ENCODE data around the gene ZNF584. TPM values are rescaled to one million over a fixed set of nuclear protein-coding genes. Genes with fewer than 3 reads are reported as not detected.
A peak's percentile ranks its signal among the peaks of the same experiment; 100 is the strongest.
"Not testable (repeated sequence)": the region's sequence is repeated elsewhere in the genome, so short reads cannot be mapped to it uniquely, and the experiment has no call there.

ZNF584 gene
- total RNA-seq = 11.3 TPM

DNA sequence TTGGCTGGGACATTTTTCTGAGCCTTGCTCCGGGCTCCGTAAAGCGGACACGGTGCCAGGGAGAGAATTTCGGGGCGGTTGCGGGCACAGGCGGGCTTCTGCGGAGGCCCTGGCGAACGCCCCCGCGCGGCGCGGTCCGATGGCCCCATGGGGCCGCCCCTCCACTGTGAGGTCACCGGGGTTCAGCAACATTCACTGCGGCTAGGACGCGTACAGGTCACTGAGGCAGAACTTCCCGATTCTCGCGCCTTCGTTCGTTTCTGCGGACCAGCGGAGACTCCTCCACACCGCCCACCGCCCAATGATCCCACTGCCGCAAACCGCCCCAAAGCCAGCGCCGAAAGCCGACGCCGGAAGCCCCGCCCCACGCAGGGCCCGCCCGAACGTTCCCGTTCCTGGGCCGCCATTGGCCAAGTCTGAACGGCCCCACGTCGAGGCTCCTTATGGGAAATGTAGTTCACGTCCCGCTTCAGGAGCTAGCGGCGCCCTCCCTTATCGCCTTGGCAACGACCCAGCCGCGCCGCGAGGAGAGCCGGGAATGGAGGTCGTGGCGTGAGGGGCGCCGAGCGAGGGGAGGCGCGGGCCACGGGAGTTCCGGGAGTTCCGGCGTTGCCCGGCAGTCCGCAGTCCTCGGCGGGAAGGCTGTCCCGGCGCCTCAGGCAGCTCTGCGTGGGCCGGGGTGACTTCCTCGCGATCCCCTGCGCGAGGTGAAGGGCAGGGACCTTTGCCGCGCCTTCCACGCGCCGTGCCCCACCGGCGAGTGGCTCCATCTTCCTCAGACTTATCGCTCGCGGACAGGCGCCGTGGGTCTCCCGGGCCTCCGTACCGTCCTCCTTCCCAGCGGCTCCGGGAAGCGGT, at the start of gene ZNF584:
Gene ZNF584, plus strand, starts transcription at position 498 of the 858 bp plus-strand sequence. CDS start 499 bp downstream, outside the sequence.
- peak; percentile 77 to 95 (median 95) for DNase-seq (ENCODE audit: low read depth in 2 of 3, low spot score in 2 of 3)

DNA sequence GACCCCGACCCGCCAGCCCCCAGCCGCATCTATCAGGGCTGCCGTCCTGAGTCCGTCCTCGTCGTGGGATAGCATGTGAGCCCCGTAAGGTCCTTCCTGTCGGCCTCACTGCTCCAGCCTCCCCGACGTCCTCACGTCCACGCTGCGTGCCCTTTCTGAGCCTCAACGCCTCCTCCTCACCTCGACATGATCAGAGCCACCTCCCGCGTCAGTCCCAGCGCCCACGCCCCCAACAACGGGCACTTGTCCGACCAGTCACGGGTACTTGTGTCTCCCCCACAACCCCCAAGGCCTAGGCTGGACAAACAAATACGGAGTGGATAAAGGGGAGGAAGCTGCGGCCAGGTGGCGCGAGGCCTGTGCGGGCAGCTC, 46.6 kb upstream of the ZNF584 start:
- no peak for DNase-seq (ENCODE audit: low read depth in 2 of 3, low spot score in 2 of 3)

DNA sequence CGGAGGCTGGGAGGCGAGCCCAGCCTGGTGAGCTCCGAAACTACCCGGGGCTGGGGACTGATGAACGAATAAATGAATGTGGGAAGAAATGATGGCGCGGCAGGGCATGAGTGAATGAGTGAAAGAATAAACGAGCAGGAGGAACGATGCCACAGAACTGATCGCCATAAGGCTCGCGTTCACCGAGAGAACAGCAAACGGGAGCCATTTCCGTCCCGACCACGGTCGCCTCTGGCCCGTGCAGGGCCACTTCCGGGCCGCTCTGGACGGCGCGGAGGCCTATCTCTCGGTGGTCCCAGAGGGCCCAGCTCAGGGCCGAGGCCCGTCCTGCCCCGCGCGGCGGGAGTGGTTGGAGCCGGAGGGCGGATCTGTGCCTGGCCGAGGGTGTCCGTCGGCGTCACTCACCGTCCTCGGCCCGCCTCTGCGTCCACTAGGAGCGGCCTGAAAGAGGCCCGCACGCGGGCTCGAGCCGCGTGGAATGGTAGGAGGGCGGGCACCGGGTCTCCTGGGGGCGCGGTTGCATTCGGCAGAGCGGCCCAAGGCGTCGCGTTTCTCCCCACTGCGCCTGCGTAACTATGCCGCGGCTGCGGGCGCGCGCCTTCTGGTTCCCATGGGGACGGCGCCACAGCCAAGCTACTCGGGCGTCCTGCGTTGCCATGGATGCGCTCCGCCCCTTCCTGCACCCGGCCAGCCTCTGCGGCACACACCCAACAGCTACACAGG, 46.0 kb upstream of the ZNF584 start, which contains the start of gene ZNF497:
Gene ZNF497, minus strand, starts transcription at position 480 of the 723 bp plus-strand sequence. CDS start 5,116 bp downstream, outside the sequence.
- DNase-seq (ENCODE audit: low read depth in 2 of 3, low spot score in 2 of 3) = peak; percentile 94 to 96 (median 94)

DNA sequence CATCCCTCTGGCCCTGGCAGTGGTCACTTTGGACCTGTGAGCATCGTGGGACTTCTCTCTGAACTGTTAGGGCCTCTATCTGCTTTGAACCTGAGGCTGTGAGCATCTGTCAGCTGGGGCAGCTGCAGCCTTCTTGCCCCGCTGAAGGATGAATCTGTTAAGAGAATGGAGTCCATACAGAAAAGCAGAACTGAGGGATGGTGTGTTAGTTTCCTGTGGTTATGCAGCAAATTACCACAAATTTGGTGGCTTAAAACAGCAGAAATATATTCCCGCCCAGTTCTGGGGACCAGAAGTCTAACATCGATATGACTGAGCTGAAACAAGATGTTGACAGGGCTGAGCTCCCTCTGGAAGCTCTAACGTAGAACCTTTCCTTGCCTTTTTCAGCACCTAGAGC, 44.3 kb upstream of the ZNF584 start:
- peak in 2 of 3 donors; percentile 73 to 86 for DNase-seq (ENCODE audit: low read depth in 2 of 3, low spot score in 2 of 3)

DNA sequence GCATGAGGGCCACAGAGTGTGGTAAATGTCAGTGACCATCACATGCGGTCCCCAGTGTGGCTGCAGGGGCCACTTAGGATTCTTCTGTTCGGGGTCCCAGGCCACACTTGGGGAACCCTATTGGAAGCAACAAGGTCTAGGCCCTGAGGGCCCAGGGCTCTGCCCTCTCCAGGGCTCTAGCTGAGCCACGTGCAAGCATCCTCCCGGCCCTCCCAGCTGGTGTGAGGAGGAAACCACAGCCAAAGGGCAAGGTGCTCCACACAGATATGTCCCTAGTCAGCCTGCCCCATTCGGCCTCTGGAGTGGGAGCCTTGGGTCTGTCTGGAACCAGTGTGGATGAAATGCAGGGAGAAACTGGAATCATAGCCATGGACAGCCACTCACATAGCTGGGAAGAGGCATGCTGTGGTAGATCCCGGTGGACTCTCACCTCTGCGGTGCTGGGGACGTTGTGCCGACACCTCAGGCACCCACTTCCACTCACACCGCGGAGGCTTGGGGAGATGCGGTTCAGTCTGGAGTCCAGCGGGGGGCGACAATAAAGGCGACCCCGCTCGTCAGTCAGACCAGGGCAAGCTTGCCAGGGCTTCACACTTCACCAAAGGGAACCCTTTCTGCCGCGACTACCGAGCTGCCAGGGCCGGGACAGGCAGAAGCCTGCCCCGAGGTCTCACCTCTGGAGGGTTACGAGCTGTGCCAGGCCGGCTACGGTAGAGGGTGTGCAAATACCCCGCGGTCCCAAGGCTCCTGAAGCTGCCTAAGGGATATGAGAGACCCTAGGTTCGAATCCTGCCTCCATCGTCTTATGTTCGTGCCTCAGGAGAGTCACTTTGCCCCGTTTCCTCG, 41.6 kb upstream of the ZNF584 start:
- DNase-seq (ENCODE audit: low read depth in 2 of 3, low spot score in 2 of 3) = no peak

DNA sequence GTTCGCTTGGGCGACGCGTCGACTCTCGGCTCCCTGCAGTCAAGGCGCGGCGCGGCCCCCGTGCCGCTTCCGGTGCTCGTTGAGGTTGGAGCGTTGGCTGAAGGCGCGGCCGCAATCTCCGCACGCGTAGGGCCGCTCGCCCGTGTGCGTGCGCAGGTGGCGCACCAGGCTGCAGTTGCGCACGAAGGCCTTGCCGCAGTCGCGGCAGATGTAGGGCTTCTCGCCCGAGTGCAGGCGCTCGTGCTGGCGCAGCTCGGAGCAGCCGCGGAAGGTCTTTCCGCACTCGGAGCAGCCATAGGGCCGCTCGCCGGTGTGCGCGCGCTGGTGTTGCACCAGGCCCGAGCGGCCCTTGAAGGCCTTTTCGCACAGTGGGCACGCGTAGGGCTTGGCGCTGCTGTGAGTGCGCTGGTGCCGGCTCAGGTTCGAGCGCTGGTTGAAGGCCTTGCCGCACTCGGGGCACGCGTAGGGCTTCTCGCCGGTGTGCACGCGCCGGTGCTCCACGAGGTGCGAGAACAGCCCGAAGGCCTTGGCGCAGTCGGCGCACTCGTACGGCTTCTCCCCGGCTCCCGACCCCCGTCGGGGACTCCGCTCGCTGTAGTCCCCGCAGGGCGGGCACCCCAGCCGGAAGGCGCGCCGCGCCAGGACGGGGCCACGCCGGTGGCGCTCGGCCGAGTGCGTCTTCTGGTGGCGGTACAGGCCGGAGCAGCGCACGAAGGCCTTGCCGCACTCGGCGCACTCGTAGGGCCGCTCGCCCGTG, 40.6 kb upstream of the ZNF584 start:
- no peak for DNase-seq (ENCODE audit: low read depth in 2 of 3, low spot score in 2 of 3)

DNA sequence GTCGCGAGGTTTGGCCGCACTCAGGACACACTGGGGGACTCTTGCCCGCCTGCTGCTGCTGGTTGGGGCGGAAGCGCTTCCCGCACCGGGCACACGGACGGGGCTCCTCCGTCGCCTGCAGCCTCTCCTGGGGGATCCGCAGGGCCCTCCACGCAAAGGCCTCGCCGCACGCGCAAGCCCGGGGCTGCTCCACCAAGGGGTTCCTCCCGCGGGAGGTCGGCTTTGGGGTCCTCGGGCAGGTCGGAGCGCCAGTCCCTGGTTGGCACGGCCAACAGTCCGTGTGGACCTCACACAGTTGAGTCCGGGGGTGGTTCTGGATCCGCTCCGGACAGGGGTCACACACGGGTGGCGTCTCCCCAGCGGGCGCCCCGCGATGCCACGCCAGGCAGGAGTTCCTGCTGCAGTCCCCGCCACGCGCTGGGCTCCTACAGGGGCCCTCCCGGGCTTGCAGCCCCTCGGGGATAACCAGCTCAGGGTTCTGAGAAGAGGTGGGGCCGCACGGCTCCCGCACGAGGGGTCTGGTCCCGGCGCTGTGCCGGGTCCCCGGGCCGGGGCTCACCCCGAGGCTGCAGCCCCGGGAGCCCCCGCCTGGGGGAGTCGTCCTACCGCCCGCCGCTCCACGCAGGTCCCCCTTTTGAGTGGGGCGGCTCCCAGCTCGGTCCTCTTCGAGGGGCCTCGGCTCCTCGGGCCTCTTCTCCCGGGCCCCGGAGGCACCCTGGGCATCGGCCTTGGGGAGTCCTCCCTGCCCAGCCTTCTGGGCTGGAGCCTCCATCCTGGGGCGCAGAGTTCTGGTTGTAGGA, 39.7 kb upstream of the ZNF584 start:
- DNase-seq (ENCODE audit: low read depth in 2 of 3, low spot score in 2 of 3) = no peak

DNA sequence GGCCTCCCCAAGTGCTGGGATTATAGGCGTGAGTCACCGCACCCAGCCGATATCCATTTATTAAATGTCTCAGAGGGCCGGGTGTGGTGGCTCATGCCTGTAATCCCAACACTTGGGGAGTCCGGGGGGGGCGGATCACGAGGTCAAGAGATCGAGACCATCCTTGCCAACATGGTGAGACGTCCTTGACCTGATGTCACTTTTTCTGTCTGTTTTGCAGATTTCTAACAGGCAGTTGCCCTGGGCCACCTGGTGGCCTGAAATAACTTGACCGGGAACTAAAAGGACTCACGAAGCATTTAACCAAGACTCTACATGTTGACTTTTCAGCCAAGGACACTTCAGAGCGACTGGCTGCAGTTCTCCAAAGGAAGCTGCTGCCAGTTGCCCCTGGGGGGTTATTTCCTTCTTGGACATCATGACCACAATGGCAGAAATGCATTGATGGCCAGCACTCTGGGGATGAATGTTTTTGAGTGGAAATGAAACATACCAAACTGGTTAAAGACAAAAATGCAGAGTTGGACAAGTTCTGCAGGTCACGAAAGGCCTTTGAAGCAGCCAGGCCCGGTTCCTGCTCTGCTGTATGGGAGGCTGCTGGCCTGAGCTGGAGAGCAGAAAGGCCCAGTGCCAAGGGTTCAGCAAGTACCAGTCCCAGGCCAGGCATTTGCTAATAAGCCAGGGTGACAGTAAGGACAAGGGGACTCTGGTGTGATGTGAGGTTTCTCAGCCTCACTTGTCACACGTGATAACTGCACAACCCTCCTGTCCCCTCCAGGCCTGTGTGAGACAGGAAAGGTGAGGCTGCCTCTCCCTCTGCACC, 35.9 kb upstream of the ZNF584 start:
- DNase-seq (ENCODE audit: low read depth in 2 of 3, low spot score in 2 of 3) = no peak

DNA sequence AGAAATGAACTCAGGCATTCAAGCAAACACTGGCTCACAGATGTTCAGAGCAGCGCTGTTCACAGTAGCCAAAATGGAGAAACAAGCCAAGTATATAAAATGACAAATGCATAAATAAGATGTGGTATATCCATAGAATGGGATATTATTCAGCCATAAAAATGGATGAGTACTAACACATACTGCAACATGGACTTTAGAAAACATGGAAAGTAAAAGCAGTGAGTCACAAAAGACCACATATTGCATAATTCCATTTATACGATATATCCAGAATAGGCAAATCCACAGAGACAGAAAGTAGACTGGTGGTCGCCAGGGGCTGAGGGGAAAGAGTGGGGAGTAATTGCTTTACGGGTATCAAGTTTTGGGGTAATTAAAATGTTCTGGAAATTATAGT, 34.2 kb upstream of the ZNF584 start:
- DNase-seq (ENCODE audit: low read depth in 2 of 3, low spot score in 2 of 3) = no peak

DNA sequence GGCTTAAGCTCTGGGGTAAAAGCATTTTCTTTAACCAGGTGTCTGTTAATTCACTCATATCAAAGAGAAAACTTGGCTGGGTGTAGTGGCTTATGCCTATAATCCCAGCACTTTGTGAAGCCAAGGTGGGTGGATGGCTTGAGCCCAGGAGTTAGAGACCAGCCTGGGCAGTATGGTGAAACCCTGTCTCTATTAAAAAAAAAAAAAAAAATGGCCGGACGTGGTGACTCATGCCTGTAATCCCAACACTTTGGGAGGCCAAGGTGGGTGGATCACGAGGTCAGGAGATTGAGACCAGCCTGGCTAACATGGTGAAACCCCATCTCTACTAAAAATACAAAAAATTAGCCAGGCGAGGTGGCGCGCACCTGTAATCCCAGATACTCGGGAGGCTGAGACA, 31.7 kb upstream of the ZNF584 start:
- not testable (repeated sequence) for DNase-seq (ENCODE audit: low read depth in 2 of 3, low spot score in 2 of 3)

DNA sequence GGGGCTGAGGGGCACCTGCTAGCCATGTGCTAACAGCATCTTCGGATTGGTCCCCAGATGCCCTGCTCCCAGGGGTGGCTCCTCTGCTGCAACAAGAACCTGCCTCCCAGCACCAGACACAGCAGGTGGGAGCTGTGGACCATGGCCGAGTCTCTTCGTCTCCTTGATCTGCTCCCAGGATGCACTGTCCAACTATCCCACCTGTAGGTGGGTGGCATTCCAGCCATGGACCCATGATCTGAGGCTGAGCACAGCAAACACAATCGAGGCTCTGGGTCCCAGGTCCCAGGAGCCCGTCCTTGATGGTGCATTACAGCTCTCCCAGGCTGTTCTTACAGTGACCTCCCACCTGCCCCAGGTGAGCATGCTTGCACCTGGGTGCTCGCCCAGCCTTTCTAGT, 29.2 kb upstream of the ZNF584 start:
- no peak for DNase-seq (ENCODE audit: low read depth in 2 of 3, low spot score in 2 of 3)

DNA sequence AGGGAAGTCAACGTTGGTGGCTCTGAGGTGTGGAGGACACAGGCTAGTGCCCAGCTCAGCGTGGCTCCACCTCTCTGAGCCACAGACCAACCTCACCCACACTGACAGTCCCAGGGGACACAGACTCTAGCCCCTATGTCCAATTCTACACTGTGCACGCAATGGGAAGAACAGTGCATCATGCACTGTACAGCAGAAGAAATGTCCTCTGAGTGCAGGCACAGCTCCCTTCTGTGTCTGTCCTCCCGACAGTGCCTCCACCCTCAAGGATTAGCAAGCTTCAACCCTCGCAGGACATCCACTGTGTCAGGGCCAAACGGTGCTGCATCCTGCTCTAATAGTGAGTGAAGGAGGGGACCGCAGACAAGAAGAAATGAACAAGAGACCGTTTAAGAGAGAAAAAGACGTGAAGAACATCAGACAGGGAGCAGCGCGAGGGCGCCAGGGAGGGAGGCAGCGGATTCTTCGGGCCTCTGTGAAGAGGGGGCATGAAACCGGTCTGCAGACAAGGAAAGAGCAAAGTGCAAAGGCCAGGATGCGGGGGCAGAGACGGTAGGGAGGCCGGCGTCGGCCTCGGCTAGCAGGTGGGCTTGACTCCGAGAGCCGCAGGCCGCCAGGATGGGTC, 28.3 kb upstream of the ZNF584 start:
- DNase-seq (ENCODE audit: low read depth in 2 of 3, low spot score in 2 of 3) = no peak

DNA sequence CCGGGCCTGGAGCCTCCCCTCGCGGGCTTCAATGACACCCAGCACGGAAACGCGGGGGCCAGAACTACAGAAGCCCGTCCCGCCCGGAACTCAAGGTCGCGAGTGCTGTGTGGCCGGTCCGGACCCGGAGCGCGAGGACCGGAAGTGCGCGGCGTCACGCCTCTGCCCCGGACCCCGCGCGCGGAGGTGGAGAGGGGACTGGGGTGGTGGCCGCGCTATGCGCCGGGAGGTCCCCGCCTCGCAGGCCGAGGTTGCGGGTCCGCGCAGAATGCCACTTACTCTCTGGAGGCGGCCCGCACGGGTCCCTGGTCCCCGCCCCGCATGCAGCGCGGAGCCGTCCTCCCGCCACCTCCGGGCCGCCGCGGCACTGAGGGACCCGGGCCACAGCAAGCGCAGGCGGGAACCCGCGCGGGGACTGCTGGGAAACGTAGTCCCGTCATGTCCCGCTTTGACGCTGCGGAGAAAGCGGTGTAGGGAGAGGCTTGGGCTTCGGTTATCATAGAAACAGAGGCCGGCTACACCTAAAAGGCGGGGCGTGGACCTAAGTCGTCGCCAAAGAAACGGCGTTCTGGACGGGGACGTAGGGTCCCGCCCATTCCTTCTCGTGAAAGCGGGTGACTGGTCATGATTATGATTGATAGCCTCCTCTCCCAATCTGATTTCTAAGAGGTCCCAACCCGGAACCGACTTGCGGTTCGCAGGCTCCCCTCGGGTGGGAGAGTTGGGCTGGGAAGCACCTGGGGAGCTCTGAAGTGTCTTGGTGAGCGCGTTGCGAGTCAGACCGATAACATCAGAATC, 27.6 kb upstream of the ZNF584 start, which contains the start of gene ZNF837:
Gene ZNF837, minus strand, starts transcription at position 369 of the 798 bp plus-strand sequence. CDS start 11,698 bp downstream, outside the sequence.
- peak; percentile 95 to 100 (median 100) for DNase-seq (ENCODE audit: low read depth in 2 of 3, low spot score in 2 of 3)

DNA sequence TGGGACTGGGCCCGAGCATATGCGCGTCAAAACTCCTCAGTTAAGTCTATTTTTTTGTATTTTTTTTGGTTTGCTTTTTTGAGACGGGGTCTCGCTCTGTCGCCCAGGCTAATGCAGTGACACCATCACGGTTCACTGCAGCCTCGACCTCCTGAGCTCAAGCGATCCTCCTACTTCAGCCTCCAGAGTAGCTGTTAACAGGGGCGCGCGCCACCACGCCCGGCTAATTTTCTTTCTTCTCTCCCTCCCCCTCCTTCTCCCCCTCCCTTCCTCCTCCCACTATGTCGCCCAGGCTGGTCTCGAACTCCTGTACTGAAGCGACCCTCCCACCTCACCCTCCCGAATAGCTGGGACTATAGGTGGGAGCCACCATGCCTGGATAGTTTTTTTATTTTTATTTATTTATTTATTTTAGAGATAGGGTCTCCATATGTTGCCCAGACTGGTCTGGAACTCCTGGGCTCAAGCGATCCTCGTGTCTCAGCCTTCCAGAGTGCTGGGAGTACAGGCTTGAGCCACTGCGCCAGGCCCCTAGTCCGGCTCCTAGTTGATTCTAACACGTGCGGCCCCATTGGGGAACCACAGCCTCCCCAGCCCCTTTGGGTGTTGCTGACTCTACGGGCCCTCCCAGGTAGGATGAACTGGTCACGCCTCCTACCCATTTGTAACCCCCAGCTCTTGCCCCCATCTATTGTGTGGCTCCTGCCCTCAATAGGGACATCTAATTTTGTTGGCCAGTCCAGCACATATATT, 26.8 kb upstream of the ZNF584 start:
- DNase-seq (ENCODE audit: low read depth in 2 of 3, low spot score in 2 of 3) = no peak

DNA sequence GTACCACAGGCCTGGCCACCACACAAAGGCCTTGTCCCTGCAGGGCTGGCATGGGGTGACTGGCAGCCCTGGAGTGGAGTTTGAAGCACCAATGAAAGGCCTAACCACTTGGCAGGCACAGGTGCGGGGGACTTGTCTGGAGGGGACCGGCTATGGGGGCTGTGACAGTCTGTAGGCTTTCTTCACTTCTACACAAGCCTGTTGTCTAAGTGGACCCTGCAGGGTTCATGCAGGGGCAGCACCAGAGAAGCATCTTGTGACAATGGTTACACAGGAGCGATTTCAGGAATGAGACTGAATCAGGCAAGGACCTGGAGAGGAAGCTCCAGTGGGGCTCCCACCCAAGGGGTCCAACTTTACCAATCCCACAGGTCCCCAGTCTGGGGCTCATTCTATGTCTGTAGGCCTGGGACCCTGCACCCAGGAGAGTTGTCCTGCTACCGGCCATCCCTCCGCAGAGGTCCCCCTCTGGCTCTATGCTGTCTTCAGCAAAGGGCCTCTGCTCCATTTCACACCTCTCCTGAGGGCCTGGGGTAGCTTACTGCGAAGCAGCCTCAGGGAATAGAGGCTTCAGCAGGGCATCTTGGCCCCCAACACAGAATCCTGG, 25.3 kb upstream of the ZNF584 start:
- DNase-seq (ENCODE audit: low read depth in 2 of 3, low spot score in 2 of 3) = no peak

DNA sequence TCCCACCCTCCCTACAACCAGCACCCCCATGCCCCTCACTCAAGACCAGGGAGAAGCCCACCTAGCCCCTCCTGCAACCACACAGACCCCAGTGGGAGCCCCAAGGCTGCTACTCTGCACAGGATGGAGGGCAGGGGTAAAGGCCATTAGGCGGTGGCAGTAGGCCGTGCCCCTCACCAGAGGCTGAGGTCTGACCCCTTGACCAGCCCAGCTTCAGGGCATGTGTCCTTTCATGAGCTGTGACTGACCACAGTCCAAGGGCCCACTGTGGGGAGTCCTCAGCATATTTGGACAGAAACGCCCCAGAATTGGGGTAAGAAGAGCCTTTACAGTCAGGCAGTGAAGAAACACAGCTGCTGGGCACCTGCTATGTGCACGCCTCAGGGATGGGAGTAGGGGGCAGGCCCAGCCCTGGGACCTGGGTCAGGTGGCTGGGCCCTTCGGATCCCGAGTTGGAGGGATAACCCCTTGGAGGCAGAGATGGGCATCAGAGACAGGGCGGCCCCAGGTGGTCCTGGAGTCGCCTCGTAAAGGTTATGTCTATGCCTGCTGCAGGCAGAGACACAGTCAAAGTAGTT, 23.0 kb upstream of the ZNF584 start:
- no peak for DNase-seq (ENCODE audit: low read depth in 2 of 3, low spot score in 2 of 3)

Data from hematopoietic multipotent progenitor cell (in vitro differentiated cells).